ENCODE data around the gene DCDC1. TPM values are rescaled to one million over a fixed set of nuclear protein-coding genes. Genes with fewer than 3 reads are reported as not detected.

The DCDC1 gene
- total RNA-seq, 2 donors from 2014 or later = 2.9 to 3.2 TPM

- Histone ChIP-seq H3K36me3 (ENCODE audit: control insufficient read depth, insufficient read depth, low read length) (no peaks in the 10 kb centered on the region), H3K9me3 (ENCODE audit: control insufficient read depth, low read length) (no peaks in the 10 kb centered on the region), H3K27me3 (ENCODE audit: control insufficient read depth, insufficient read depth, low read length, poor library complexity, severe bottlenecking) (no peaks in the 10 kb centered on the region), H3K9ac (ENCODE audit: extremely low read depth, low read length, poor library complexity, severe bottlenecking) (no peak overlapping the region), H3K27ac (ENCODE audit: low read depth, low read length) (no peak overlapping the region), H3K4me1 (ENCODE audit: control insufficient read depth, insufficient read depth, low read length) (no peaks in the 10 kb centered on the region), H3K4me3 (ENCODE audit: low read length) (no peak overlapping the region)
- H3K4me3 Mint-ChIP-seq = no peak overlapping the region
- H3K27me3 Mint-ChIP-seq (ENCODE audit: insufficient read depth) = no peaks in the 10 kb centered on the region
- H3K27ac Mint-ChIP-seq = no peak overlapping the region
- no peaks in the 10 kb centered on the region for H3K36me3 Mint-ChIP-seq (ENCODE audit: low read depth)
- no peak for TF ChIP-seq CTCF (conservative IDR thresholded peaks at IDR 0.05)
- H3K4me1 Mint-ChIP-seq = peaks cover 17% of the 10 kb centered on the region
- H3K9me3 Mint-ChIP-seq = no peaks in the 10 kb centered on the region
- no peak for DNase-seq
These were observed 18.4 kb downstream of the DCDC1 start for GRCh38 chr11:31351168-31351567.

- H3K27me3 ChIP-seq (ENCODE audit: control insufficient read depth, insufficient read depth, low read length, poor library complexity, severe bottlenecking) = no peaks in the 10 kb centered on the region
- no peak overlapping the region for H3K9ac ChIP-seq (ENCODE audit: extremely low read depth, low read length, poor library complexity, severe bottlenecking)
- no peaks in the 10 kb centered on the region for H3K36me3 ChIP-seq (ENCODE audit: control insufficient read depth, insufficient read depth, low read length)
- H3K36me3 Mint-ChIP-seq (ENCODE audit: low read depth) = no peaks in the 10 kb centered on the region
- H3K27ac Mint-ChIP-seq = no peak overlapping the region
- no peak overlapping the region for H3K4me3 ChIP-seq (ENCODE audit: low read length)
- DNase-seq = peak; percentile 64
- no peak overlapping the region for H3K4me3 Mint-ChIP-seq
- peak; percentile 82 for TF ChIP-seq CTCF (conservative IDR thresholded peaks at IDR 0.05)
- H3K27ac ChIP-seq (ENCODE audit: low read depth, low read length) = no peak overlapping the region
- 88 to 90% methylated on average over 2 to 5 of the region's 5 CpGs for WGBS, 2 experiments (ENCODE audit: insufficient coverage in 1 of 2, insufficient read length in 1 of 2)
- no peaks in the 10 kb centered on the region for H3K27me3 Mint-ChIP-seq (ENCODE audit: insufficient read depth)
- peaks cover 2% of the 10 kb centered on the region for H3K4me1 Mint-ChIP-seq
- peaks cover 3% of the 10 kb centered on the region for H3K9me3 Mint-ChIP-seq
- no peaks in the 10 kb centered on the region for H3K4me1 ChIP-seq (ENCODE audit: control insufficient read depth, insufficient read depth, low read length)
- H3K9me3 ChIP-seq (ENCODE audit: control insufficient read depth, low read length) = peaks cover 1% of the 10 kb centered on the region
These were observed 28.5 kb downstream of the DCDC1 start for GRCh38 chr11:31340903-31341572.

- DNase-seq = no peak
- Mint-ChIP-seq H3K27me3 (ENCODE audit: insufficient read depth) (no peaks in the 10 kb centered on the region), H3K27ac (no peak overlapping the region), H3K36me3 (ENCODE audit: low read depth) (peaks cover 25% of the 10 kb centered on the region), H3K4me3 (no peak overlapping the region), H3K4me1 (peaks cover 2% of the 10 kb centered on the region), H3K9me3 (peaks cover 20% of the 10 kb centered on the region)
- WGBS, 2 experiments (ENCODE audit: insufficient coverage in 1 of 2, insufficient read length in 1 of 2) = 82 to 93% methylated on average over 2 of the region's 2 CpGs
- Histone ChIP-seq H3K4me1 (ENCODE audit: control insufficient read depth, insufficient read depth, low read length) (no peaks in the 10 kb centered on the region), H3K36me3 (ENCODE audit: control insufficient read depth, insufficient read depth, low read length) (no peaks in the 10 kb centered on the region), H3K9me3 (ENCODE audit: control insufficient read depth, low read length) (peaks cover 16% of the 10 kb centered on the region), H3K9ac (ENCODE audit: extremely low read depth, low read length, poor library complexity, severe bottlenecking) (no peak overlapping the region), H3K4me3 (ENCODE audit: low read length) (no peak overlapping the region), H3K27me3 (ENCODE audit: control insufficient read depth, insufficient read depth, low read length, poor library complexity, severe bottlenecking) (no peaks in the 10 kb centered on the region), H3K27ac (ENCODE audit: low read depth, low read length) (no peak overlapping the region)
- TF ChIP-seq CTCF (conservative IDR thresholded peaks at IDR 0.05) = no peak
These were observed 31.7 kb downstream of the DCDC1 start for GRCh38 chr11:31337806-31338205.

All from endodermal cell (in vitro differentiated cells).